OCI-LY7 (cell line): ENCODE measurements around the gene CDK14. TPM values are rescaled to one million over a fixed set of nuclear protein-coding genes. Genes with fewer than 3 reads are reported as not detected.

Experiments used
- BruUV-seq: library from RNA; stranded (reverse); fragments of 400-500 nt; replicated peaks from 2 replicates; lab custom pipeline; 2021; lab: Mats Ljungman, UMichigan
- CTCF ChIA-PET: fragments of 300-600 bp; sonication (Branson Sonifier 250); formaldehyde crosslinking; loops from one replicate; lab custom pipeline; 2022; ENCODE audit warnings: antibody characterized with exemption; ENCODE audit not compliant: unreplicated experiment; lab: Charles Lee
- POLR2A ChIA-PET: fragments of 300-600 bp; sonication (Branson Sonifier 250); formaldehyde crosslinking; loops from one replicate; lab custom pipeline; 2022; ENCODE audit warnings: antibody characterized with exemption; lab: Charles Lee
- DNase-seq: peaks from one replicate; pipeline ENCODE4 v3.0.0-alpha.2; 2015; ENCODE audit warnings: low spot score
- H2AFZ ChIP-seq: fragments of 200-600 bp; sonication (generic), shearing (Covaris generic); 2 replicates; pipeline ENCODE4 v1.6.1; 2014; ENCODE audit warnings: mild to moderate bottlenecking, antibody characterized with exemption, low read length, moderate library complexity
- H3K27ac ChIP-seq: fragments of 200-600 bp; sonication (generic); 2 replicates; pipeline ENCODE4 v1.5.1; 2014; ENCODE audit warnings: mixed run types, low read depth, mild to moderate bottlenecking, moderate library complexity, low read length, inconsistent platforms; ENCODE audit not compliant: poor library complexity, severe bottlenecking
- H3K36me3 ChIP-seq: fragments of 200-600 bp; sonication (generic); 2 replicates; pipeline ENCODE4 v1.6.1; 2014; ENCODE audit warnings: mild to moderate bottlenecking, antibody characterized with exemption, low read length, moderate library complexity, mixed read lengths; ENCODE audit not compliant: insufficient read depth
- H3K4me1 ChIP-seq: fragments of 200-600 bp; sonication (generic); 2 replicates; pipeline ENCODE4 v1.5.1; 2014; ENCODE audit warnings: mild to moderate bottlenecking, low read length; ENCODE audit not compliant: insufficient read depth, poor library complexity, severe bottlenecking
- H3K4me2 ChIP-seq: fragments of 200-600 bp; sonication (generic); 2 replicates; pipeline ENCODE4 v1.6.1; 2014; ENCODE audit warnings: mild to moderate bottlenecking, low read length
- H3K4me3 ChIP-seq: fragments of 200-600 bp; sonication (generic); 2 replicates; pipeline ENCODE4 v1.5.1; 2014; ENCODE audit warnings: mild to moderate bottlenecking, low read depth, low read length; ENCODE audit not compliant: poor library complexity, severe bottlenecking
- H3K79me2 ChIP-seq: fragments of 200-600 bp; sonication (generic); 2 replicates; pipeline ENCODE4 v1.6.1; 2016; ENCODE audit warnings: low read depth, mild to moderate bottlenecking, low read length, moderate library complexity, mixed read lengths; ENCODE audit not compliant: insufficient read depth
- H3K9me2 ChIP-seq: fragments of 200-600 bp; sonication (generic); 2 replicates; pipeline ENCODE4 v1.6.1; 2016; ENCODE audit warnings: mild to moderate bottlenecking, low read length, mixed read lengths; ENCODE audit not compliant: insufficient read depth
- H3K9me3 ChIP-seq: fragments of 200-600 bp; sonication (generic); 2 replicates; pipeline ENCODE4 v1.6.1; 2014; ENCODE audit warnings: mild to moderate bottlenecking, mixed run types, low read length, mixed read lengths
- H4K20me1 ChIP-seq: fragments of 200-600 bp; sonication (generic); 2 replicates; pipeline ENCODE4 v1.6.1; 2014; ENCODE audit warnings: mild to moderate bottlenecking, antibody characterized with exemption, low read length, moderate library complexity, mixed read lengths; ENCODE audit not compliant: insufficient read depth
- CTCF ChIP-seq: fragments of 200-600 bp; sonication (generic); conservative IDR thresholded peaks from 2 replicates; pipeline ENCODE4 v1.5.1; 2014; ENCODE audit warnings: mild to moderate bottlenecking, antibody characterized with exemption, low read length, moderate library complexity, mixed read lengths
- EZH2phosphoT487 ChIP-seq: fragments of 200-600 bp; sonication (generic); IDR thresholded peaks from 2 replicates; pipeline ENCODE4 v1.6.1; 2018; ENCODE audit warnings: low read depth, borderline replicate concordance, mild to moderate bottlenecking, mixed run types, antibody characterized with exemption, low read length, moderate library complexity, mixed read lengths
- intact Hi-C: fragments of 100-400 bp; cut with micrococcal nuclease; formaldehyde crosslinking; loops from one replicate; pipeline ENCODE4 v1.10.0; 2022; ENCODE audit not compliant: unreplicated experiment
- total RNA-seq, 2 experiments: library from RNA; depleted of rRNA in 1 of 2; stranded (reverse); fragments of >200 nt in 1 of 2; shearing (Covaris generic) in 1 of 2; gene quantifications; 2 replicates each; pipeline ENCODE4 v1.2.3, GENCODE V29; 2014 to 2022

The CDK14 gene
- total RNA-seq, 2 experiments from 2014 or later = 90.7 to 111 TPM

- Histone ChIP-seq H3K36me3 (no peaks in the 10 kb centered on the region), H2AFZ (no peak overlapping the region), H3K79me2 (no peaks in the 10 kb centered on the region), H3K27ac (no peak overlapping the region), H3K9me2 (no peaks in the 10 kb centered on the region), H3K4me3 (no peak overlapping the region), H4K20me1 (no peaks in the 10 kb centered on the region), H3K4me1 (no peaks in the 10 kb centered on the region), H3K9me3 (no peaks in the 10 kb centered on the region), H3K4me2 (no peak overlapping the region)
- ChIA-PET CTCF (no interaction called here), POLR2A (interaction anchor here (1.0 to 1.1 kb wide), 2 partner anchors 13 to 17 kb away, joined by 3 to 4 read pairs; no protein-coding TSS in a partner anchor)
- intact Hi-C loops = no loop called here
- no peak for DNase-seq
- BruUV-seq = no TSS peak
- TF ChIP-seq CTCF (no peak), EZH2phosphoT487 (no peak)
Observed at GRCh38 chr7:90660100-90660499, 64.0 kb downstream of the CDK14 start.

- ChIA-PET POLR2A (interaction anchor here (1.0 kb wide), 1 partner anchor 17 kb away, joined by 3 read pairs; no protein-coding TSS in a partner anchor), CTCF (no interaction called here)
- H3K79me2 ChIP-seq = no peaks in the 10 kb centered on the region
- H3K4me2 ChIP-seq = no peak overlapping the region
- no TSS peak for BruUV-seq
- no peak overlapping the region for H3K27ac ChIP-seq
- H2AFZ ChIP-seq = no peak overlapping the region
- H3K4me1 ChIP-seq = no peaks in the 10 kb centered on the region
- no peak for DNase-seq
- no peak overlapping the region for H3K4me3 ChIP-seq
- no peaks in the 10 kb centered on the region for H3K36me3 ChIP-seq
- H4K20me1 ChIP-seq = no peaks in the 10 kb centered on the region
- intact Hi-C loops = no loop called here
- TF ChIP-seq EZH2phosphoT487 (no peak), CTCF (no peak)
- no peaks in the 10 kb centered on the region for H3K9me2 ChIP-seq
- no peaks in the 10 kb centered on the region for H3K9me3 ChIP-seq
Observed at GRCh38 chr7:90660819-90661218, 64.7 kb downstream of the CDK14 start.

- H3K4me1 ChIP-seq = no peaks in the 10 kb centered on the region
- H3K9me3 ChIP-seq = no peaks in the 10 kb centered on the region
- no peaks in the 10 kb centered on the region for H3K36me3 ChIP-seq
- no peak for DNase-seq
- H3K4me2 ChIP-seq = no peak overlapping the region
- H3K79me2 ChIP-seq = no peaks in the 10 kb centered on the region
- no peak overlapping the region for H3K27ac ChIP-seq
- CTCF ChIA-PET = no interaction called here
- no peaks in the 10 kb centered on the region for H4K20me1 ChIP-seq
- H3K9me2 ChIP-seq = no peaks in the 10 kb centered on the region
- TF ChIP-seq EZH2phosphoT487 (no peak), CTCF (no peak)
- no peak overlapping the region for H3K4me3 ChIP-seq
- no TSS peak for BruUV-seq
- intact Hi-C loops = no loop called here
- POLR2A ChIA-PET = no interaction called here
- H2AFZ ChIP-seq = no peak overlapping the region
Observed at GRCh38 chr7:90661290-90662151, 65.4 kb downstream of the CDK14 start.
